GM19467 (cell line): ENCODE measurements around the gene DYNC2I2.
"Not testable (repeated sequence)": the region's sequence is repeated elsewhere in the genome, so short reads cannot be mapped to it uniquely, and the experiment has no call there.

Experiments
- ATAC-seq: cut with Tn5 transposase; IDR thresholded peaks from one replicate; pipeline ENCODE4 v1.9.1; 2021; ENCODE audit warnings: mild to moderate bottlenecking, moderate library complexity; ENCODE audit not compliant: unreplicated experiment

Gene DYNC2I2

GRCh38 chr9:128687453-128687852 lies 30.8 kb upstream of the DYNC2I2 start:
- no peak for ATAC-seq

- ATAC-seq, result no peak
Observed at GRCh38 chr9:128685636-128686489, 29.2 kb upstream of the DYNC2I2 start.

GRCh38 chr9:128684325-128685199 lies 27.9 kb upstream of the DYNC2I2 start:
- no peak for ATAC-seq

GRCh38 chr9:128684065-128684324 lies 27.3 kb upstream of the DYNC2I2 start:
- no peak for ATAC-seq

- ATAC-seq, result no peak
Observed at GRCh38 chr9:128683340-128684064, 26.9 kb upstream of the DYNC2I2 start.

- no peak for ATAC-seq
Observed at GRCh38 chr9:128677794-128678193, 21.1 kb upstream of the DYNC2I2 start.

GRCh38 chr9:128675382-128675781 lies 18.7 kb upstream of the DYNC2I2 start:
- no peak for ATAC-seq

- no peak for ATAC-seq
Observed at GRCh38 chr9:128669786-128670185, 13.1 kb upstream of the DYNC2I2 start.

GRCh38 chr9:128666481-128666941 lies 9.9 kb upstream of the DYNC2I2 start:
- not testable (repeated sequence) for ATAC-seq

- no peak for ATAC-seq
Observed at GRCh38 chr9:128657796-128658195, 1.1 kb upstream of the DYNC2I2 start.

- no peak for ATAC-seq
Observed at GRCh38 chr9:128657344-128657704, 677 bp upstream of the DYNC2I2 start.

GRCh38 chr9:128654481-128654880 lies 2.2 kb downstream of the DYNC2I2 start:
- no peak for ATAC-seq

GRCh38 chr9:128653908-128654307 lies 2.7 kb downstream of the DYNC2I2 start:
- ATAC-seq, result no peak

- ATAC-seq, result no peak
Observed at GRCh38 chr9:128651798-128652197, 4.8 kb downstream of the DYNC2I2 start.

- ATAC-seq, result not testable (repeated sequence)
Observed at GRCh38 chr9:128648206-128648605, 8.4 kb downstream of the DYNC2I2 start.

GRCh38 chr9:128643519-128644300 lies 12.9 kb downstream of the DYNC2I2 start:
- peak; percentile 49 for ATAC-seq

GRCh38 chr9:128642675-128643245 lies 13.9 kb downstream of the DYNC2I2 start:
- ATAC-seq, result no peak

GRCh38 chr9:128640603-128641002 lies 16.0 kb downstream of the DYNC2I2 start:
- no peak for ATAC-seq

- ATAC-seq, result no peak
Observed at GRCh38 chr9:128638580-128638979, 18.1 kb downstream of the DYNC2I2 start.

- ATAC-seq, result no peak
Observed at GRCh38 chr9:128637656-128638055, 19.0 kb downstream of the DYNC2I2 start.
